ENCODE data around the gene PFKFB3. TPM values are rescaled to one million over a fixed set of nuclear protein-coding genes. Genes with fewer than 3 reads are reported as not detected.
A peak's percentile ranks its signal among the peaks of the same experiment; 100 is the strongest.
"Not testable (repeated sequence)": the region's sequence is repeated elsewhere in the genome, so short reads cannot be mapped to it uniquely, and the experiment has no call there.

PFKFB3 gene
- total RNA-seq, 1 donor from 2014 or later = 21.0 TPM

DNA sequence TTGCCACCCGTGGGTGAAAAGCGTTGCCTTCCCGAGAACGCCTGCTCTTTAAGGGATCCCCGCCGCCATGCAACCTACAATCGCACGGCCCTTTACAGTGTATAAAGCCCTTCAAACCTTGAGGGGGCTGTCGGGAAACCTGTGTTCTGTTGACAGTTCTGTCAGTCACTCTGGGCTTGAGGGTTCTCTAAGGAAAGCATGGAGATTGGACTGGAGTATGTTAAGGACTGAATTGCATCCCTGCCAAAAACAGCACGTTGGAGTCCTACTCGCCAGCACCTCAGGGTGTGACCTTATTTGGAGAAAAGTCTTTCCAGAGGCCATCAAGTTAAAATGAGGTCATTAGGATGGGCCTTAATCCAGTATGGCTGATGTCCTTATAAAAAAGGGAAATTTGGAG is 70.6 kb downstream of the PFKFB3 start:
- no peak for DNase-seq

DNA sequence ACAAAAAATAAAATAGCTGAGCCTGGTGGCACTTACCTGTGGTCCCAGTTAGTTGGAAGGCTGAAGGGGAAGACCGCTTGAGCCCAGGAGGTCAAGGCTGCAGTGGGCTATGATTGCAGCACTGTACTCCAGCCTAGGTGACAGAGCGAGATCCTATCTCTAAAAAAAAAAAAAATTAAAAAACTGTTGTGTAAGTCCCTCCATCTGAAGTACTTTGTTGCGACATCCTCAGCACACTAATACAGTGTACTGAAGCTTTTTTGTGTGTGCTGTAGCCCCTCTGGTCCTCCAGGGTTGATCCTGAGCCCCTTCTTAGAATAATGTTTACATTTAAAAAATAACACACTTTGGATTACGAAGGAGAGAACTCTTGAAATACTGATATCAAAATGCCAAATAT is 71.3 kb downstream of the PFKFB3 start:
- DNase-seq = no peak

DNA sequence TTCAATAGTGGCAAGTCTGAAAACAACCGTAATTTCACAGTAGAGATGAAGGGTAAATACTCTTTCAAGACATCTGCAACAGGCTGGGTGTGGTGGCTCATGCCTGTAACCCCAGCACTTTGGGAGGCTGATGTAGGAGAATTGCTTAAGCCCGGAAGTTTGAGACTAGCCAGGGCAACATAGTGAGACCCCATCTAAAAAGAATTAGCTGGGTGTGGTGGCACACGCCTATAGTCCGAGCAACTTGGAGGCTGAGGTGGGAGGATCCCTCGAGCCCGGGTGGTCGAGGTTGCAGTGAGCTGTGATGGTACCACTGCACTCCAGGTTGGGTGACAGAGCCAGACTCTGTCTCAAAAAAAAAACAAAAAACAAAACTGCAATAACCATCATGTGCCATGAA is 71.8 kb downstream of the PFKFB3 start:
- no peak for DNase-seq

DNA sequence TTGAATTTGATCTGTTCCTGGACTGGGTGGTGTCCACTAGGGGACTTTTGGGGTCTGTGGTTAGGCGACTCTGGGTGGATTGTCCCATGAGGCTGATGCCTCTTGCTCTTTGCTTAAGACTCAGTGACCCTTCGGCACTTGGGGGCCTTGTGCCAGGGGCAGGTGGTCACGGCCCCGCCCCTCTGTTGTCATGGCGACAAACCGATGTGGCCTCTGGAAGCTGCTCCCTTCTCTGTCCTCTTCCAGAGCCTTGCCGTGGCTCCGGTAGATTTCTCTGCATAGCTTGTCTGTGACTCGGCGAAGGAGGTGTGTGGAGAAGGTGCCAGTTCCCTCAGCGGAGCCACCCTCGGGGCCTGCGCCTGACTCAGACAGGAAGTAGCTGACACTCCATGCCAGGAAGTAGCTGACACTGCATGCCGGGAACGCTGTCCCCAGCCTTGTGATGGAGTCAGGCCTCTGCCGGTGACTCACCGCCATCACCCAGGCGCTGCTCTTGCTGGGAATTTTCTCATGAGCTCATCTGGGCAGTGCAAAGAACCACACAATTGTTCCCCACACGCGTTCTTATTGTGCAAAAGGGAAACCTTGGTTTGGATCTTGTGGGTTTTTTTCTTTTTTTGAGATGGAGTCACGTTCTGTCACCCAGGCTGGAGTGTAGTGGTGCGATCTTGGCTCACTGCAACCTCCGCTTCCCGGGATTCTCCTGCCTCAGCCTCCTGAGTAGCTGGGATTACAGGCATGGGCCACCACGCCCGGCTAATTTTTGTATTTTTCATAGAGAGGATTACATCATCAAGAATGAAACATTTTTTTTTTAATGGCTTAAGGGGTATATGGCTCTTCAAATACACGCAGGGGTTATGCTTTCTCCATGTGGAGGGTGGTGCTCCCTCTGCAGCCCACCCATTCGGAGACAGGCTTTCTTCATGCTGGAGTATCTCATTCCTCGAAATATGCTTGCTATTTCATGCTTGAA is 72.6 kb downstream of the PFKFB3 start:
- DNase-seq = peak; percentile 32

DNA sequence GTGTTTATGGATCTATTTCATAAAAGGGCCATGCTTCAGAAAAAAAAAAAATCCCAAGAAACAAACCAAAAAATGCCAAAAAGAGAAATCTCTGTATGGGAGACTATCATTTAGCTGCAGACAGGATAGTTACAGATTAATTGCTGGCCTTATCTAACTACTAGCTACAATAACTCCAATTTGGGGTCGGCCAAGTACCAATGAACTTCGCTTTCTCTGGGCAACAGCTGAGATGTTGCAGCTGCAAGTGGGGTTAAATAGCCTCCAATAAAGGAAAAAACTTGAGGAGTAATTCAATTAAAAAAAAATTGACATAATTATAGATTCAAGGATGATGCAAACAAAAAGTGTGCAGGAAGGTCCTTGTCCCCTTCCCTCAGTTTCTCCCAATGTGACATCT is 73.6 kb downstream of the PFKFB3 start:
- no peak for DNase-seq

DNA sequence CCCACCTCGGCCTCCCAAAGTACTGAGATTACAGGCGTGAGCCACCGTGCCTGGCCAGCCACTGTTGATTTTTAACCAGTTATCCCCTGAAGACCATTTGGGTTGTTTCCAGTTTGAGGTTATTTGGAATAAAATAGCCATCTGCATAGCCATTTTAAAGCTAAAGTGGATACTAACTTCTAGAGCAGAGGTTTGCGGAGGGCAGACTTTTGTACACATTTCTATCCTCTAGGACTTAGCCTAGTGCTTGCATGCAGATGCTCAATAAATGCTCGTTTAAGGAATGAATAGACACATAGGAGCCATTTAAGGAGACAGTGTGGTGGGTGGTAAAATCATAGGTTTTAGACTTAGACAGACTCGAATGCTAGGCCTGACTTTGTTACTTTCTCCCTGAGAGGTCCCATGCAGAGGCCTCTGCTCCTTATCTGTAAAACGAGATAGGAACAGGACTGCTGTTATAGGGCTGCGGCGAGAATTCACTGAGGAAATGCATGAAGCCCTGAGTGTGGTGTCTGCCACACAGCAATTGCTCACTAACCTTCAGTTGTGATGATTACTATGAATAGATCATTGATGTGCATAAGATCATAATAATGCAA is 75.9 kb downstream of the PFKFB3 start:
- DNase-seq = no peak

DNA sequence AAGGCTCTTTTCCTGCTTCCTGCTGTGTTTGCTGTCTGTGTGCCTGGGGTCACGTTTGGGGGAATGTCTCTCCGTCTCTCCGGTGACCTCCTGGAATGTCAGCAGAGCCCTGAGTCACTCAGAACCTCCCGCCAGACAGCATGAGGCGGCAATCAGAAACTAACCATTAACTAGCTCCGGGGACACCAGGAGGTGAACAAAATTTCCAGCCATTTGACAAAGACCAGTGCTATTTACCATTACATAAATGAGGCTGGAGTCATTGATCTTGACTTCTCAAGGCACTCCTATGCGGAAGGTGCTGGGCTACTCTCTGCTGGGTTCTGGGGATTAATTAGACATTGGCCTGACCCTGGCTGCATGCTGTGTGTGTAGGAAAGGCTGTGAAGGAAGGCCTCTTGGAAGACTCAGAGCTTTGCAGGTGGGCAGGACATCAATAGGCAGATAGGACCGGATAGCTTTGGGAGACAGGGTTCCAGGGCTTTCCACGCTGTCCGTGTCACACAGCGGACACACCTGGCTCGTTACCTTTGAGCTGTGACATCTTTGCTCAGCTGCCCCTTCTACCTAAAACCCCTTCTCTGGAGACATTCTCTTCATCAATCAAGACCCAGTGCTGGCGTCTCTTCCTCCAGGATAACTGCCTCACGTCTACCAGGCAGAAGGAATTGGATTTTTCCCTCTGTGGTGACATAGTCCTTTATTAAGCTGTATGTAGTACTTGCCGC is 77.0 kb downstream of the PFKFB3 start:
- DNase-seq = no peak

DNA sequence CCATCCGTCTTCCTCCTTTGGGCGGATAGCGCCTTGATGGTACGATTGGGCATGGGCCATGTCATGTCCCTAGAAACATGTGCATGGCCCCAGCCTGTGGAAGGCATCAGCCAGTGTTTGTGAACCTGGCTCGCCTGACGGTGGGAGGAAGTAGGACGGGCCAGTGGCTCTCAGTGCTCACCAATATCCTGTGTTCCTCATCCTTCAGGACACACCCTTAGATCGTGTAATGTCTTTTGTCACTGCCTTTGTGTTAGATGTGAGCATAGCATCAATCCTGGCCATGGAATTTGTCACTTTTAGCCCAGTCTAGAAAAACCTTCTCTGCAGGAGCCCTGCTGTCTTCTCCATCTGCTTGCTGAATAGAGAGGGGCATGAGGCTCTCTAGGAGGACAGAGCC is 77.6 kb downstream of the PFKFB3 start:
- DNase-seq = no peak

DNA sequence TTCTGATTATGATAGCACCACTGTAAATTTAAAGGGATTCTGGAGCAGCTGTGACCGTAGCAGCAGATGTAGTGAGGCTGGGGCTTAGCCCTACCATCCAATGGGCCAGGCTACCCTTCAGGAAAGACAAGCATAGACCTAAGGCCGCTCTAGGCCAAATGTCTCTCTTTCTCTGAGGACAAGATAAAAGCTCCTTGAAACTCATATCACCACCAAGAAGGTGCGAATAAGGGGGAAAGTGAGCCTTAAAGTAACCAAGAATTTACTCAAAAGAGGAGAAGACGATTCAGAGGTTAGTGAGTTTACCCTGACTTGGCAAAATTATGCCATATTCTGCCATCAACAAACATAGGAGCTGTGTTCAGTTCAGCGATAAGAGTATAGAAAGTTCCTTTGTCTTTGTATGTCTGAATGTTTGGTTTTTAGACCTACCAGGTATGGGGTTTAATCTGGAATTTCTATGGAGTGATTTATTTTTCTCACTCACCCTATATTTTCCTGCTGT is 79.8 kb downstream of the PFKFB3 start:
- no peak for DNase-seq

DNA sequence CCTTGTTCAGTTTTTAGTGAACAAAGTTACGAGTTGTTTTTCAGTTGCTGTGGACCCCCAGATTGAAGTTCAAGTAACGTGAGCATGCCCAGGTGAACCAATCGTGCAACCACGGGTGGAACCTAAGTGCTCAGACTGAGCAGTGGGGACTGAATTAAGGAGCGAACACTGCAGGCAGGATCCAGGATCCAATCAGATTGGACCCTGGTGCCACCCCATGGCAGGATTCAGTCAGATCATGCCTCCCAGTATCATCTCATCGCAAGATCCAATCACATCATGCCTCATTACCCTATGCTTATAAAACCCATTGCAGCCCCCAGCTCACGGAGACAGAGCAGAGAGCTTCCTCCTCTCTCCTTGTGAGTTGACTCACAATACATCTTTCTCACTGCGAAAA is 80.9 kb downstream of the PFKFB3 start:
- DNase-seq = no peak

DNA sequence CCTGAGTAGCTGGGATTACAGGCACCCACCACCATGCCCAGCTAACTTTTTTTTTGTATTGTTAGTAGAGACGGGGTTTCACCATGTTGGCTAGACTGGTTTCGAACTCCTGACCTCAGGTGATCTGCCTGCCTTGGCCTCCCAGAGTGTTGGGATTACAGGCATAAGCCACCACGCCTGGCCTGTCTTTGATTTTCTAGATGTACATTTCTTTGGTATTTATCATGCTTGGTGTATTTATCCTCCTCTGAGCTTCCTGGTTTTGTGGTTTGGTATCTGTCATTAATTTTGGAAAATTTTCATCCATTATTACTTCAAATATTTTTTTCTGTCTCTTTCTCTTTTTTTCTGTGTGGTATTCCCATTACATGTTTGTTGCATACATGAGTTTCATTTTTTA is 87.9 kb downstream of the PFKFB3 start:
- not testable (repeated sequence) for DNase-seq

DNA sequence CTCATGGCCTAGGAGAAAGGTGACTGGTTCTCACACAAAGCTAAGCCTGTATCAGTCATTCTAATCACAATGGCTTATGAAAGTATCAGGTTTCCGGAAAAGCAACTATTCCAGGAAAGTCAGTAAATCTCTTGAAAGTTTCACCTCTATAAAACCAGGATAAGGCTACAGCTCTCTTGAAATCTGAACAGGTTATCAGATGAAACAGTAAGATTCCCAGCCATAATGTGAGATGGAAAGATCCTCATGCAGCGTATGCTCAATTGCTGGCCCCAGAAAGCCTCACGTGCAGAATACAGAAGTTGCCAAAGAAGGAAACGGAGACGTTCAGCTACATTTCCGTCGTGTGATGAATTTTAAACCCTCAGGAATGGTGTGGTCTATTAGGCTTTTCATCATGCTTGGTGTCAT is 90.0 kb downstream of the PFKFB3 start:
- no peak for DNase-seq

DNA sequence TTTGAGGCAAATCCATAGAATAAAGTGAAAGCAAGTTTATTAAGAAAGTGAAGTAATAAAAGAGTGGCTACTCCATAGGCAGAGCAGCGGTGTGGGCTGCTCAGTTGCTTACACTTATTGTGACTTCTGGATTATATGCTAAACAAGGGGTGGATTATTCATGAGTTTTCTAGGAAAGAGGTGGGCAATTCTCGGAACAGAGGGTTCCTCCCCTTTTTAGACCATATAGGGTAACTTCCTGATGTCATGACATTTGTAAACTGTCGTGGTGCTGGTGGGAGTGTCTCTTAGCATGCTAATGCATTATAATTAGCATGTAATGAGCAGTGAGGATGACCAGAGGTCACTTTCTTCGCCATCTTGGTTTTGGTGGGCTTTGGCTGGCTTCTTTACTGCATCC is 93.7 kb downstream of the PFKFB3 start:
- not testable (repeated sequence) for DNase-seq

DNA sequence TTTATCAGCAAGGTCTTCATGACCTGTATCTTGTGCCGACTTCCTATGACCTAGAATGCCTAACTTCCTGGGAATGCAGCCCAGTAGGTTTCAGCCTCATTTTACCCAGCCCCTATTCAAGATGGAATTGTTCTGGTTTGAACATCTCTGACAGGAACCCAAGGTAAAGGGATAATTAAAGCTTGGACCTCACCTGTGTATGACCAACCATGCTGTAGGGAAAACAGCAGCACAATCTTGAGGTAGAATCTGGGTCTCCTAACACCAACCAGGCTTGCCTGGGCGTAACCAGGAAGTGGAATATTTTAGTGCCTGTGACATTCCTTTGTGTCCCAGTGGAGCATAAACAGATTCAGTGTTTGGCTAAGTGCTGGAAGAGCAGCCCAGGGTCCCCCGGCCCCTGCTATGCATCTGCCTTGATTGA is 94.1 kb downstream of the PFKFB3 start:
- DNase-seq = no peak

DNA sequence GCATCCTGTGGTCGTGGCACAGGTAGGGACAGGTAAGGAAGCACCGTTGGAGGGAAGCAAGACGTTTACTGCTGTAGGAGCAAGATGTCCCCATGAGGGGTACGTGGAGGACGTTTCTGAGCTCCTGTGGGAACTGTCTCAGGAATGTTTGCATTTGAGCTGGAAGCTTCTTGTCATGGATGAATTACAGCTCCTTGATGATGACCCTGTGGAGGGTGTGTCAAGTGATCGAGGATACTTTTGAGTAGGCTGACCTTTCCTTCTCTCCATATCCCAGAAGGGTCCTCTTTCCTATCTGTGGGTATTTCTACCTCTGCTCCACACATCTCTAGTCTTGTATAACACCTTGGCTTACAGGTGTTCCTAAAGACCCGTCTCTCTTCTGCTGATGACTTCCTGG is 94.8 kb downstream of the PFKFB3 start:
- DNase-seq = no peak

DNA sequence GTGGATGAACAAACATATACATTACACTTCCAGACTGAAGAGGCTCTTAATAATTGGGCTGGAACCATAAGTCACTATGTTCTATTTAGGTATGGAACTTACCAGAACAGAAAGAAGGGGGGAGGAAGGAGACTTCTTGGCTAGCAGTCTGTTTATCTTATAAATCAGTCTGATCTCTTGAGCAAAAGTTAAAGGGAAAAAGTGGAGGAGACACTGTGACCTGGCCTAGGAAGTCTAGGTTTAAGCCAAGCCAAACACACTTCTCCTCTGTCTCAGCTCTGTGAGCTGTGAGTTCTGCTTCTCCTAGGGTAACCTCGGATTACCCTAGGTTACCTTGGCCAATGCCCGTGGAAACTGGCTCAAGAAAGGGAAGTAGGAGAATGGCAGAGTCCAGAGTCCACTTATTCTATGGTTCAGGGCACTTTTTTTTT is 95.2 kb downstream of the PFKFB3 start:
- no peak for DNase-seq

DNA sequence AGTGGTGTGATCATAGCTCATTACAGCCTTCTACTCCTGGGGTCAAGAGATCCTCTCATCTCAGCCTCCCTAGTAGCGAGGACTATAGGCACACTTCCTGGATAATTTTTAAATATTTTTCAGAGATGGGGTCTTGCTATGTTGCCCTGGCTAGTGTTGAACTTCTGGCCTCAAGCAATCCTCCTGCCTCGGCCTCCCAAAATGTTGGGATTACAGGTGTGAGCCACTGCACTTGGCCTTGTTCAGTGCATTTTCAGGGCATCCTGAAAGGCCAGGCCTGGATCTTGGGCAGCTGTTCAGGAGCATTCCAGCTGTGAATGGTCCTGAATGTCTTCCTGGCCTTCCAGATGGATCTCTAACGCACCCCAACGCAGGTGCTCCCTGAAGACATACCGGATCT is 95.7 kb downstream of the PFKFB3 start:
- DNase-seq = no peak

DNA sequence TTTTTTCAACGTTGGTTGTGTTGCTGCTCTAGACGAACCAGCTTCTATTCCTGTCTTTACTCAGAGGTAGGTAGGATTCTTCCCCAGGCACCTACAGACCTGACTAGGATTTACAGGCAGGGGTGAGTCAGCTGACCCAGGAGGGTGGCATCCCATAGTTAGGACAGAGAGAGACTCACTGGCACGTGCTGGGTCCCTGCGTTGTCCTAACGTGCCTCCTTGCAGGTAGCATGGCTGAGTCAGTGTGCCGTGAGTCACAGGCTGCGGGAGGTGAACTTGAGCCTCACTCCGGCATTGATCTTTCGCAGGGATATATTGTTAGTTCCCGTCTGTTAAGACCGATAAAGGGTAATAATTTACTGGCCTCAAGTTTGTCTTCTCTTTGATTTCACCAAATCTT is 96.5 kb downstream of the PFKFB3 start:
- no peak for DNase-seq

DNA sequence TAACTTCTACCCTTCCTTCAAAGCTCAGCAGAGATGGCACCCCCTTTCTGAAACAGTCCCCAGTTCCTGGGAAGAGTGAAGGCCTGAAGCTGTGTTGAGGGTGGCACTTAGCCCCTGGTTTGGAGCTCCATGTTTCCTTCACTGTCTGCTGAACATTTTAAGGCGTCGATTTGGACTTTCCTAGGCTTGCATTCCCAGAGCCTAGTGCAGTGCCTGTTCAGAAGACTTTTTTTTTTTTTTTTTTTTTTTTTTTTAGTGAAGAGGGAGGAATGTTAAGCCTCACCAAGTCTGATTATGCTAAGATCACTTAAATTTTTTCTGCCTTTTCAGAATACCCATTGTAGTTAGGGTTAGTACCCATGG is 97.0 kb downstream of the PFKFB3 start:
- no peak for DNase-seq

DNA sequence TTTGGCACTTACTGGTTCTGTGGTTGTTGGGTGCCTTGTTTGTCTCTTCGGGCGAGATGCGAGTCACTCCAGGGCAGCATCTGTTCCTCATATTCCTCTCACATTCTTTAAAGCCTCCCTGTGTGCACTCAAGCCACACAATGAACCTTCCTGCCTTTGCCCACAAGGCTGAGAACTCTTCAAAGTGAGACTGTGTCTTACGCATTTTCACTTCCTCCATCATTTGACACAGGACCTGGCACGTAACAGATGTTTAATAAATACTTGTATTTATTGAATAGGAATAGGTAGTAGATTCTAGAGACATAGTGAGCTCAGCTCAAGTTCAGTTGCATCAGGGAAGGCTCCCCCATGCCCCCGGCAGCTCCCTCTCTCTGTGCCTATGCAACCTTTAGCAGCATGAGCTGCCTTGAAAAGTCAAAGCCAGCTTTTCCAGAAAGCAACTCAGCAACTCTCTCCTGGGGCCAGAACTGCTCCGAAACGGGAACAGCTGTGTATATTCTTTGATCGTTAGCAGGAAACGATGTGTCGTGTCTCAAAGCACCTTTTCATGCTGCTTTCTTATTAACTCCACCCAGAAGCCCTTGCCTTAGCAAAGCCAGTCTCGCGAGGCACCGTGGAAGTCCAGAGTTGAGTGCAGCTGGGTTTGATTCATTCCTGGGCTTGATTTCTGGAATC is 97.5 kb downstream of the PFKFB3 start:
- DNase-seq = peak; percentile 71

DNA sequence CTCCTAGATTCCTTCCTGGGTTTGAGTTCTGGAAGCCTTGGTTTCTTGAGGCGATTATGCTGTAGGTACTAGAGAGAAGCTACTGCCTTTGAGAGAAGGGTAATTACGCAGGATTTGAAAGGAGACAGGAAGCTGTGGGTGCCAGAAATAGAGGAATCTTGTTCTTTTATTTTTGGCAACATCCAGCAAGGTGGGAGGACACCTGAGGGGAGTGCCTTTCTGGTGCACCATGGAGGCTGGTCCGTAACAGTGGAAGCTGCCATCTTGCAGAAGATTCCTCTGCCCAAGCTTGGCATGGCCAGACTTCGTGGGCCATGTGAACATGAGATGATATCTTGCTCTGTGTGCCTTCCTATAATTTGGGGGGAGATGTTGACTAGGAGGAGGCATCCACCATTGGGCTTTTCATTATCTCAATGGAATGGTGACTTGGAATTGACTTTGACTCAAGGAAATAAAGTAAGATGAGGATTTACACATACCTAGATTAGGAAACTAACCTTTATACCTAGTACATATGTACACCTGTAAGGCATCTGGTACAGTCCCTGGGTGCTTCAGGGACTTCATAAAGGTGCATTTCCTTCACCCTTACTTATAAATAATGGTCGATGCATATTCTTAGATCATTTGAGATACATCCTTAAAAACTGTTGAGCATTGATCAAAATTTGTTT is 98.2 kb downstream of the PFKFB3 start:
- DNase-seq = no peak

All from tongue (tissue), 2 donors.